ENCODE measurements around the gene NCMAP. TPM values are rescaled to one million over a fixed set of nuclear protein-coding genes. Genes with fewer than 3 reads are reported as not detected.

Gene NCMAP
- polyA plus RNA-seq, 1 donor from 2014 or later = not detected

DNA sequence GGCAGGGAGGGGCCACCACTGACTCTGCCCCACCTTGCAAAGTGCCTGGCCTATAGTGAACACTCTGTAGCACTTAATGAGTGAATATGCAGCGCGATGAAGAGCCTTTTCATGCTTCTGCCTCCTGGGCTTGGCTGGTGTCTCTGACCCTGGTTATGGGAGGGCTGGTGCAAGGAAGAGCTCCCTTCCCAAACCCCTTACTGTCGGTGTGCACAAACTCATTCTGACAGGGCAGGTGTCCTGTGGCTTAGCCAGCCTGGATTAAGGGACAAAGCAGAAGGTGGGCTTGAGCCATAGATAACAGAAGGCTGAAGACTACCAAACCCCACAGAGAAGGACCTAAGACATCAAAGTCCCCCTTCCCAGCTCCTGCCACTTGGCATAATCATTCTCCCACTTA, 2.0 kb upstream of the NCMAP start:
- Mint-ChIP-seq H3K9me3 (no peaks in the 10 kb centered on the region), H3K36me3 (no peaks in the 10 kb centered on the region), H3K4me3 (peak overlapping the region in 1 of 4 donors; percentile 54), H3K27ac (no peak overlapping the region), H3K27me3 (peaks cover 14% of the 10 kb centered on the region), H3K4me1 (peaks cover 8 to 16% (median 15%) of the 10 kb centered on the region in 3 donors)

DNA sequence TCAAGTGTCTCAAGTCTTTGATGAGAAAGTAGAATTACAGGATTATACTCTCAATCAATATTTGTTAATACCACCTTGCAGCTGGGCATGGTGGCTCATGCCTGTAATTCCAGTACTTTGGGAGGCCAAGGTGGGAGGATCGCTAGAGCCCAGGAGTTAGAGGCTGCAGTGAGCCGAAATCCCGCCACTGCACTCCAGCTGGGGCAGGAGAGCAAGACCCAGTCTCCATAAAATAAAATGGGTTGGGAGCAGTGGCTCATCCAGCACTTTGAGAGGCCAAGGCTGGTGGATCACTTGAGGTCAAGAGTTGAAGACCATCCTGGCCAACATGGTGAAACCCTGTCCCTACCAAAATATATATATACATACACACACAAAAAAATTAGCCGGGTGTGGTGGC, 1.2 kb upstream of the NCMAP start:
- Mint-ChIP-seq H3K9me3 (no peaks in the 10 kb centered on the region), H3K36me3 (no peaks in the 10 kb centered on the region), H3K4me1 (peaks cover 7 to 17% (median 14%) of the 10 kb centered on the region in 3 donors), H3K27ac (peak overlapping the region in 1 of 3 donors; percentile 93), H3K4me3 (peak overlapping the region in 1 of 4 donors; percentile 88), H3K27me3 (peaks cover 14% of the 10 kb centered on the region)

DNA sequence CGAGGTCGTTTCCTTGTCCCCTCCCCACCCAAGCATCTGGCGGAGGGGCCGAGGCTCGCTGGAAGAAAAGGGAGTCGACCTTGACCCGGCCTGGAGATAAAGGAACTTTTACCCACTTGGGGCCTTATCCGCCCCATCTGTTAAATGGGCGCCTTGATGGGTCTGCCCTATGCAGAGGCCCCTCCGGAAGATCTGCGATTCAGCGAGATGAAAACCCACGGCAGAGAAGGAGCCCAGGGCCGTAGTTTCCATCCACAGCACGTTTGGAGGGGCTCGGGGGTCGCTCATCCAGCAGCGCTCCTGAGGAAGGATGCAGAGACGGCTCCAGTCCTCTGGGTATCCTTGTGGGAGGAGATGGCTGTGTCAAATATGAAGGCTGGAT, 518 bp downstream of the NCMAP start:
- H3K27ac Mint-ChIP-seq = no peak overlapping the region
- H3K36me3 Mint-ChIP-seq = no peaks in the 10 kb centered on the region
- peaks cover 6 to 12% (median 9%) of the 10 kb centered on the region in 3 donors for H3K4me1 Mint-ChIP-seq
- H3K27me3 Mint-ChIP-seq = peaks cover 14% of the 10 kb centered on the region
- H3K4me3 Mint-ChIP-seq = peak overlapping the region; percentile 25 to 88 (median 60)
- no peaks in the 10 kb centered on the region for H3K9me3 Mint-ChIP-seq

DNA sequence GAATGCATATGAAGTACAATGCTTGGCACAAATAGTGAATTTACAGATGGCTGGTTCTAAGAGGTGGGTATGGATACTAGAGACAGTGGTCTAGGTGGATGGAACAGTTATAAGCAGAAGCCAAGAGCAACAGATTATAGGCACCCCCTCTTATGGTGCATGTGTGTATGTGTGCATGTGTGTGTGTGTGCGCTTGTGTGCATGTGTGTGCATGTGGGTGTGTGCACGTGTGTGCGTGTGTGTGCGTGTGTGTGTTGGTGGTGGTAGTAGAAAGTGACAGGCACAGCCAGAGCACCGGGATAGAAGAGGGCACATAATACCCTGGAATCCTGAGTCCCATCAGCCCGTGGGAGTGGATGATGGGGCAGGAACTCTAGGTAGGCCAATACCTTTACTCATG, 1.3 kb downstream of the NCMAP start:
- H3K27ac Mint-ChIP-seq = peak overlapping the region in 1 of 3 donors; percentile 20
- H3K4me3 Mint-ChIP-seq = peak overlapping the region in 3 of 4 donors; percentile 7 to 41 (median 25)
- H3K4me1 Mint-ChIP-seq = peaks cover 4 to 12% (median 6%) of the 10 kb centered on the region in 3 donors
- no peaks in the 10 kb centered on the region for H3K9me3 Mint-ChIP-seq
- peaks cover 14% of the 10 kb centered on the region for H3K27me3 Mint-ChIP-seq
- no peaks in the 10 kb centered on the region for H3K36me3 Mint-ChIP-seq

DNA sequence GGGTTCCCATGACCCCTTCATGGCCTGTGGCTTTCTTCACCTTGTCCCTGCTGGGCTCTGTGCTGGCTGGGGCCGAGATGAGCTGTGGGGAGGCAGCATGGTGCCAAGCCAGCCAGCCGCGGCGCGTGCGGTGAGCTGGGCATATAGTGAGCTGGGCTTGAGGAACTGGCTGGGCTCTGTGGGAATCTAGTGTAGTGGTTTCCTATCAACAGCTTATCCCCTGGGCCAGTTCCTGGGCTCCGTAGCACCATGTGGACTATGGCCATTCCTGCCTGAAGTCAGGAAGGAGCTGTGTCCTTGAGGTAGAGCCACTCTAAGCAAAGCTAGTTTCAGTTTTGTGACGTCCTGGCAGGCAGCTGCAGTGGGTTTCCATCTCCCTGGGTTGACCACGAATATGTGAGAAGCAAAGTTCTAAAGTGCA, 1.8 kb downstream of the NCMAP start:
- Mint-ChIP-seq H3K4me3 (no peak overlapping the region), H3K4me1 (peaks cover 3 to 12% (median 6%) of the 10 kb centered on the region in 3 donors), H3K27ac (peak overlapping the region in 1 of 3 donors; percentile 20), H3K9me3 (no peaks in the 10 kb centered on the region), H3K36me3 (no peaks in the 10 kb centered on the region), H3K27me3 (peaks cover 14% of the 10 kb centered on the region)

DNA sequence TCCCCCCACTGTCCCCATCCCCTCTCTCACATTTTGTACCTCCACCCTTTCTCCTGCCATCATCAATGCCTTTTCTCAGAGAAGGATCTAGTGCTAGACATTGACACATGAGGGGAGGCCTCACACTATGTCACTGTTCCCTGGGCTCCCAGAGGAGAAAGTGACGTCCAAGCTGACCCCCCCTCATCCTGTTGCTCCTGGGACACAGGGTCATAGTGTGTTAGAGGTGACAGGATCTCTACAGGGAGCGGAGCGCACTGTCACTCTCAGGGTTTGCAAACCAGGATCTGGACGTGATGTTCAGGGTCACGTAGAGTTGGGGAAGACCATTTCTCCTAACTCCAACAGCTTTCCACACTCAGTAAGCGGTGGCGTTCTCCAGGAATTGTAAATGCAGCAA, 2.6 kb downstream of the NCMAP start:
- no peak overlapping the region for H3K27ac Mint-ChIP-seq

DNA sequence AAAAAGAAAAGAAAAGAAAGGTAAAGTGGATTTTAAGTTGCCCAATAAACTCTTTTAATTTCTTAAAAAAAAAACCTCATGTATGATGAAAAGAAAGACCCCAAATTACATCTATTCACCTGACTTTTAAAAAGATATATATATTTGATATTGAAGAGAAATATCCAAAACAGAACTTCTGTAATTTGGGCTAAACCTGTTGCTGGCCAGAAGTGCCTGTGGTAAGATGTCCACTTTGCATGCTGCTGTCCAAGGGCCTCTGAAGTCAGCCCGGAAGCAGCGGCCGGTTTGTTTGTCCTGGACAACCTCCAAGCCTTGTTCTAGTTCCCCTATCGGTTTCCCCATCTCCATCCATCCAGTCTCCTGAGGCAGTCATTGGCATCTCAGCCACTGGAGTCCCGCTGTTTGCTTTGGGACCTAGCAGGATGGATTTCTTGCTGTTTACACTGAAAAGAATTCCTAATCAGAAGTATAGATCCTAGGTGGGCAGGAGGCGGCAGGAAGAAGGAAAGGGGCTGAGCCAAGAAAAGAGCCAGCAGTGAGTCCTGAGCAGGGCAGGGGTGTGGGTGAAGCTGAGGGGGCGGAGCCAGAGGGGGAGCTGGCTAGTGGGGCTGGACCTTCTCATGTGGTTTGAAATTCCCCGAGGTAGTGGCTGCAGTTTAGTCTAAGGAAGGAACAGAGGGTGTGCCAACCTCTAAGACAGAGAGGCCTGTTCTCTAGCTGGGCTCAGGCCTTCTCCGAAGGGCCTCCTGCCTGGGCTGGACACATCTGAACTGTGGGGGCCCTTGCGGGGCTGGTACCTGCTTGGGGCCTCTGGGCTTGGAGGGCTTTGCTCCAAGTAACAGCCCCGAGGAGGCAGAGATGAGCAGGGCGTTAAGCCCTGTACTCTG, 3.3 kb downstream of the NCMAP start:
- Mint-ChIP-seq H3K27me3 (peaks cover 14% of the 10 kb centered on the region), H3K4me3 (peak overlapping the region in 1 of 4 donors; percentile 17), H3K9me3 (no peaks in the 10 kb centered on the region), H3K36me3 (no peaks in the 10 kb centered on the region), H3K27ac (peak overlapping the region in 1 of 3 donors; percentile 10), H3K4me1 (peaks cover 3 to 9% (median 6%) of the 10 kb centered on the region in 3 donors)

More for the DNA sequence above, 2.6 kb downstream of the NCMAP start:
- peaks cover 3 to 9% (median 6%) of the 10 kb centered on the region in 3 donors for H3K4me1 Mint-ChIP-seq
- H3K27me3 Mint-ChIP-seq = peaks cover 14% of the 10 kb centered on the region
- no peaks in the 10 kb centered on the region for H3K36me3 Mint-ChIP-seq
- no peaks in the 10 kb centered on the region for H3K9me3 Mint-ChIP-seq
- peak overlapping the region in 1 of 4 donors; percentile 60 for H3K4me3 Mint-ChIP-seq

DNA sequence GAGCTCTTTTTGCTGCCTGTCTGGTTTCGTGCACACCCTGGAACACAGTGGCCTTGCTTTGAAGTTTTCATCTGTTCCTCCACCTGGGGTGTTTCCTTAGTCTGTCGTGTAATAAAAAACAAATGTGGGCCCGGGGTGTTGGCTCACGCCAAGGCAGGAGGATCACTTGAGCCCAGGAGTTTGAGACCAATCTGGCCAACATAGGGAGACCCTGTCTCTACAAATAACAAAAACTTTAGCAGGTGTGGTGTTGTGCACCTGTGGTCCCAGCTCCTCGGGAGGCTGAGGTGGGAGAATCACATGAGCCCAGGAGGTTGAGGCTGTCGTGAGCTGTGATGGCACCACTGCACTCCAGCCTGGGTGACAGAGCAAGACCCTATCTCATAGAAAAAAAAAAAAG, 4.5 kb downstream of the NCMAP start:
- no peak overlapping the region for H3K27ac Mint-ChIP-seq
- no peaks in the 10 kb centered on the region for H3K9me3 Mint-ChIP-seq
- no peaks in the 10 kb centered on the region for H3K36me3 Mint-ChIP-seq
- peaks cover 5 to 8% (median 7%) of the 10 kb centered on the region in 3 donors for H3K4me1 Mint-ChIP-seq
- H3K4me3 Mint-ChIP-seq = no peak overlapping the region
- H3K27me3 Mint-ChIP-seq = peaks cover 11% of the 10 kb centered on the region

DNA sequence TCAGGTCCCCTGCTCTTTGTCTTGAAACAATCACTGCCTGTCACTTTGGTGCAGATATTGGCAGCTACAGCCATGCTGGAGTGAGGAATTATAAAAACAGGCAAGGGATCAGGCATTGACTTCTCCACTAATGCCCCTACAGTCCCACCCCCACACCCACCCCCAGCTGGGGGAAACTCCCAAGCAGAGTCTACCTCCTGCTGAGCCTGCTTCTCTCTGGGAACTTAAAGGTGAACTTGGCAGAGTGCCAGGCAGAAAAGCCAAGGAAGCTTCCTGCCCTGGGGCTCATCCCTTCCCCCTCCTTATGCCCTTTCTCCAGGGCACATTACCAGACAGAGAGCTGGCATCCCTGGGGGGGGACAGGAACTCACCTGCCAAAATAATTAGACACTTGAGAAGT, 6.7 kb downstream of the NCMAP start:
- peak overlapping the region in 1 of 3 donors; percentile 32 for H3K27ac Mint-ChIP-seq
- H3K36me3 Mint-ChIP-seq = no peaks in the 10 kb centered on the region
- no peak overlapping the region for H3K4me3 Mint-ChIP-seq
- H3K9me3 Mint-ChIP-seq = no peaks in the 10 kb centered on the region
- H3K4me1 Mint-ChIP-seq = peaks cover 3 to 4% (median 3%) of the 10 kb centered on the region in 3 donors
- H3K27me3 Mint-ChIP-seq = peaks cover 4% of the 10 kb centered on the region

DNA sequence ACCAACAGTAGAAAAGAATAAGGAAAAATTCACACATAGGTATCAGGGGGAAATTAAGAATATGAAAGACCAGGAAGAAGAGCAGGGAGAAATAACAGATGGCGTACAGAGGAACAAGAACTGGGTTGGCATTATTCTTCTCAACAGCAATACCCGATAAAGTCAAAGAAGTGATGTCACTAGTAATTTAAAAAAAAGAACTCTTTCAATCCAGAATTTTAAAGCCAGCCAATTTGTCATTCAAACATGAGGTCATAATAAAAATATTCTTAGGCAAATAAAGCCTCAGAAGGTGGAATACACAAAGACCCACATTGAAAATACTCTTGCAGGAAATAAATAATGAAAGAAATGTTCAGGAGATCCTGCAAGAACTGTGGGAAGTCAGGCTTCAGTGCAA, 8.8 kb downstream of the NCMAP start:
- Mint-ChIP-seq H3K4me1 (peaks cover 2 to 8% (median 6%) of the 10 kb centered on the region in 3 donors), H3K27ac (peak overlapping the region in 1 of 3 donors; percentile 91), H3K9me3 (no peaks in the 10 kb centered on the region), H3K4me3 (no peak overlapping the region), H3K36me3 (no peaks in the 10 kb centered on the region), H3K27me3 (no peaks in the 10 kb centered on the region)

DNA sequence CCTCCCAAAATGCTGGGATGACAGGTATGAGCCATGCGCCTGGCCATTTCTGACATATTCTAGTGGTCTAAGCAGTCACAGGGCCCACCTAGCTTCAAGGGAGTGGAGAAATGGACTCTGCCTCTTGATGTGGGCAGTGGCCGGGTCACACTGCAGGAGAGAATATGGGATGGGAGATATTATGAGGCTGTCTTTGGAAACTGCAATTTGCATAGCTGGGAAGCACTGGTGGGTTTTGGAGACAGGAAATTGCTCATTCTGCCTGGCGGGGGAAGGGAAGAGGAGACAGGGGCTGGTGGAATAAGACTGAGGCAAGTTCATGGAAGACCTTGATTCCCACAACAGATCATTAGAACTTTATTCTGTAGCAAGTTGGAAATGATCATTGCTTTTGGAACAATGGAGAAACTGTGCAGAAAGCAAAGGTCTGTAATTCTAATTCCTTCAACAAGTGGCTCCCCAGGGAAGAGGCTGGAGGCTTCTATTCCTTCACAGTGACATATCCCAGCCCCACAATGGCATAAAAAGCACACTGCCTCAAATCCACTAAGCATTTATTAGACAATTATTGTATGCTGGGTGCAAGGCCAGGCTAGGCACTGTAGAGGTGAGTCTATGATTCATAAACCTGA, 10.5 kb downstream of the NCMAP start:
- H3K27ac Mint-ChIP-seq = peak overlapping the region in 1 of 3 donors; percentile 65
- H3K4me1 Mint-ChIP-seq = peaks cover 2 to 8% (median 6%) of the 10 kb centered on the region in 3 donors
- no peak overlapping the region for H3K4me3 Mint-ChIP-seq
- no peaks in the 10 kb centered on the region for H3K9me3 Mint-ChIP-seq
- no peaks in the 10 kb centered on the region for H3K27me3 Mint-ChIP-seq
- H3K36me3 Mint-ChIP-seq = no peaks in the 10 kb centered on the region

DNA sequence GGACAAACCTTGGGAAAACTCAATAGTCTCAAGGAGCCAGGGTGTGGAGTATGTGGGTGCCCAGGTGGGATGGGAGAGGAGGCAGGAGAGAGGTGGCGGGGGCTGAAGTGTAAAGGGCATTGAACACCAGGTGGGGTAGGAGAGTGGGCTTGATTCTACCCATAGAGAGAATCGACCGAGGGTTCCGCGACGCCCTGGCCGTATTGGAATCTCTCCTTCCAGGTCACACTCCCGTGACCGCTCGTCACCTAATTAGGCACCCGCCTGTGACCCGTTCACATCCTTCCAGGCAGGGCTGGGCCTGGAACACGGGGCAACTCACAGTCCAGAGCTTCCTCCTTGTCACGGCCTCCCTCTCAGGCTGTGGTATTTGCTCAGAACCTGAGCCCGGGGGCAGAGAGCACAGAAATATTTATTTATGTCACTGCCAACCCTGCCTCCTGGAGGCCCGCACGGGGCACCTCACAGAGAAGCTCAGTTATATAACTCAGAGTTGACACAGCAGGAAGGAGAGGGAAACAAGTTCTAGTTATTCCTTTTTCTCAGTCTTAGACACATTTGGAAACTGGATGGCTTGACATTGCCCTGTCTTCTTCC, 12.0 kb downstream of the NCMAP start:
- H3K27ac Mint-ChIP-seq = no peak overlapping the region
- no peaks in the 10 kb centered on the region for H3K27me3 Mint-ChIP-seq
- peak overlapping the region in 1 of 4 donors; percentile 64 for H3K4me3 Mint-ChIP-seq
- peaks cover 4% of the 10 kb centered on the region for H3K36me3 Mint-ChIP-seq
- H3K9me3 Mint-ChIP-seq = no peaks in the 10 kb centered on the region
- peaks cover 14 to 17% (median 15%) of the 10 kb centered on the region in 3 donors for H3K4me1 Mint-ChIP-seq

DNA sequence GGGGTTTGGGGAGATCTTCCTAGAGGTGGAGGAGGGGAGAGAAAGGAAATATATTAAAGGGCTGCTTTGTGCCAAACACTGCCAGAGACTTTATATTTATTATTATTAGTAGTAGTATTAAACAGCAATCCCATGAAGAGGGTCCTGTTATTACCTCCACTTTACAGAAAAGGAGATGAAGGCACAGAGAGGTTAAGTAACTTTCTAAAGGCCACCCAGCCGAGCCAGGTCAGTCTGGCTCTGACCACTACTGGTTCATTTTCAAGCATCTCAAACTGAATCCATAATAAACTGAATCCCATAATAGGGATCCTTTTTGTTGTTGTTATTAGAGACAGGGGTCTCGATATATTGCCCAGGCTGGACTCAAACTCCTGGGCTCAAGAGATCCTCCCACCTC, 12.6 kb downstream of the NCMAP start:
- no peak overlapping the region for H3K4me3 Mint-ChIP-seq

DNA sequence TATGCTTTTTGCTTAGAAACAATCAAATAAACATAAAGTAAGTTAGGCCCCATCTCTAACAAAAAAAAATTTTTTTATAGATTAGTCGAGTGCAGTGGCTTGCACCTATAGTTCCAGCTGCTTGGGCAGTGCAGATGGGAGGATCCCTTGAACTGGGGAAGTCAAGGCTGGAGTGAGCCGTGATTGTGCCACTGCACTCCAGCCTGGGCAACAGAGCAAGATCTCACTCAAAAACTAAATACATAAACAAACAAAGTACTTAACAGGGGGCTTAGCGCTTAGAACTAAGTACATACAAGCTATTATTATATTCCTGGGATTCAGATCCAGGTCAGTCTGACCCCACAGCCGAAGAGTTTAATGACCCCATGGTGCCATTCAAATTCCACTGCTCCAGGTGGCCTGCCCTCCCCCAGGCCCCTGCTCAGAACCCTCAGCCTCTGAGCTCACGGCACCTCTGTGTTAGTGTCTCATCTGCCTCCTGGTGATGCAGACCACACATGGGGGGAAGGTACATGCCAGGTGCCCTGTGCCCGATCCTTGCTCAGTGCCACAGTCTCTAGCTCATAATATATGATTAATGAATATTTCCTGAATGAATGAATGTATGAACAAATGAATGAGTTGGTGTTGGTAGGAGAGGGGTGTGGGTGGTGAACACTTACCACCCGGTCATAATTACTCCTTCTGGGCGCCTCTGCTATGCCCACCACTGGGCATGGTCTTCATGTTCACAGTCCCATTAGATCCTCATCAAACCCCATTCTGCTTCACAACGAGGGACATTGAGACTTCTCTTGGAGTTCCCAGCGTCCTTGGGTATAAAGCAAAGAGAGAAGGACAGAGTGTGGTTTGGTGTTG, 14.6 kb downstream of the NCMAP start:
- peaks cover 4% of the 10 kb centered on the region for H3K36me3 Mint-ChIP-seq
- H3K4me1 Mint-ChIP-seq = peaks cover 13 to 17% (median 14%) of the 10 kb centered on the region in 3 donors
- no peaks in the 10 kb centered on the region for H3K27me3 Mint-ChIP-seq
- H3K4me3 Mint-ChIP-seq = no peak overlapping the region
- H3K27ac Mint-ChIP-seq = no peak overlapping the region
- no peaks in the 10 kb centered on the region for H3K9me3 Mint-ChIP-seq

More for the DNA sequence above, 12.6 kb downstream of the NCMAP start:
- no peak overlapping the region for H3K27ac Mint-ChIP-seq
- peaks cover 16 to 17% (median 17%) of the 10 kb centered on the region in 3 donors for H3K4me1 Mint-ChIP-seq
- H3K27me3 Mint-ChIP-seq = no peaks in the 10 kb centered on the region
- peaks cover 4% of the 10 kb centered on the region for H3K36me3 Mint-ChIP-seq
- H3K9me3 Mint-ChIP-seq = no peaks in the 10 kb centered on the region
